RWPE2 (cell line): ENCODE results near the gene TSGA10IP.

Source experiments
- ATAC-seq: fragments of 200-7000 bp; cut with Tn5 transposase; 3 replicates; pipeline ENCODE4 v1.9.1; 2021; ENCODE audit warnings: low read depth
- DNase-seq: peaks from one replicate; pipeline ENCODE4 v3.0.0-alpha.2; 2020; ENCODE audit warnings: low spot score
- H3K27ac ChIP-seq: fragments of 450-650 bp; 2 replicates; pipeline ENCODE4 v1.5.1; 2017; ENCODE audit warnings: mild to moderate bottlenecking; ENCODE audit not compliant: poor library complexity, severe bottlenecking
- H3K27me3 ChIP-seq: fragments of 250-450 bp; sonication (Bioruptor Pico); 2 replicates; pipeline ENCODE4 v1.5.1; 2021; ENCODE audit warnings: mild to moderate bottlenecking, moderate library complexity; ENCODE audit not compliant: insufficient read depth, poor library complexity, severe bottlenecking
- H3K36me3 ChIP-seq: fragments of 250-450 bp; sonication (Bioruptor Pico); 2 replicates; pipeline ENCODE4 v1.5.1; 2020; ENCODE audit warnings: low read depth, mild to moderate bottlenecking, moderate library complexity
- H3K4me1 ChIP-seq: fragments of 250-450 bp; sonication (Bioruptor Pico); 2 replicates; pipeline ENCODE4 v1.5.1; 2021; ENCODE audit warnings: mild to moderate bottlenecking, moderate library complexity; ENCODE audit not compliant: insufficient read depth, poor library complexity, severe bottlenecking
- H3K4me3 ChIP-seq: fragments of 250-450 bp; sonication (Bioruptor Pico); 2 replicates; pipeline ENCODE4 v1.5.1; 2021; ENCODE audit warnings: mild to moderate bottlenecking, moderate library complexity; ENCODE audit not compliant: severe bottlenecking
- H3K9me3 ChIP-seq: fragments of 250-450 bp; sonication (Bioruptor Pico); 2 replicates; pipeline ENCODE4 v1.5.1; 2021; ENCODE audit warnings: mild to moderate bottlenecking, moderate library complexity; ENCODE audit not compliant: severe bottlenecking
- TF ChIP-seq, protein P1 (sequence below): fragments of 450-650 bp; IDR thresholded peaks from one replicate; pipeline ENCODE4 v1.5.1; 2017; ENCODE audit warnings: mild to moderate bottlenecking, moderate library complexity; ENCODE audit not compliant: poor library complexity, severe bottlenecking

The TSGA10IP gene

GRCh38 chr11:65981972-65982823 is 36.9 kb downstream of the TSGA10IP start:
- no peak overlapping the region for H3K4me3 ChIP-seq
- TF ChIP-seq, protein P1, sequence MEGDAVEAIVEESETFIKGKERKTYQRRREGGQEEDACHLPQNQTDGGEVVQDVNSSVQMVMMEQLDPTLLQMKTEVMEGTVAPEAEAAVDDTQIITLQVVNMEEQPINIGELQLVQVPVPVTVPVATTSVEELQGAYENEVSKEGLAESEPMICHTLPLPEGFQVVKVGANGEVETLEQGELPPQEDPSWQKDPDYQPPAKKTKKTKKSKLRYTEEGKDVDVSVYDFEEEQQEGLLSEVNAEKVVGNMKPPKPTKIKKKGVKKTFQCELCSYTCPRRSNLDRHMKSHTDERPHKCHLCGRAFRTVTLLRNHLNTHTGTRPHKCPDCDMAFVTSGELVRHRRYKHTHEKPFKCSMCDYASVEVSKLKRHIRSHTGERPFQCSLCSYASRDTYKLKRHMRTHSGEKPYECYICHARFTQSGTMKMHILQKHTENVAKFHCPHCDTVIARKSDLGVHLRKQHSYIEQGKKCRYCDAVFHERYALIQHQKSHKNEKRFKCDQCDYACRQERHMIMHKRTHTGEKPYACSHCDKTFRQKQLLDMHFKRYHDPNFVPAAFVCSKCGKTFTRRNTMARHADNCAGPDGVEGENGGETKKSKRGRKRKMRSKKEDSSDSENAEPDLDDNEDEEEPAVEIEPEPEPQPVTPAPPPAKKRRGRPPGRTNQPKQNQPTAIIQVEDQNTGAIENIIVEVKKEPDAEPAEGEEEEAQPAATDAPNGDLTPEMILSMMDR, result no peak
- H3K27ac ChIP-seq, result no peak overlapping the region
- H3K27me3 ChIP-seq, result no peaks in the 10 kb centered on the region
- ATAC-seq (peak; percentile 19; the same call in 2 of the 3 replicates), DNase-seq (no peak)
- peaks cover 19% of the 10 kb centered on the region for H3K36me3 ChIP-seq
- H3K9me3 ChIP-seq, result no peaks in the 10 kb centered on the region
- no peaks in the 10 kb centered on the region for H3K4me1 ChIP-seq

GRCh38 chr11:65982824-65983588 is 37.7 kb downstream of the TSGA10IP start:
- H3K4me1 ChIP-seq, result no peaks in the 10 kb centered on the region
- peaks cover 11% of the 10 kb centered on the region; the same call in 1 of the 2 replicates for H3K36me3 ChIP-seq
- TF ChIP-seq, protein P1, result no peak
- DNase-seq (no peak), ATAC-seq (no peak)
- H3K9me3 ChIP-seq, result no peaks in the 10 kb centered on the region
- H3K27me3 ChIP-seq, result no peaks in the 10 kb centered on the region
- no peak overlapping the region for H3K4me3 ChIP-seq
- no peak overlapping the region for H3K27ac ChIP-seq

- TF ChIP-seq, protein P1, result no peak
- Histone ChIP-seq H3K4me1 (no peaks in the 10 kb centered on the region), H3K4me3 (no peak overlapping the region), H3K36me3 (peaks cover 6% of the 10 kb centered on the region; the same call in 1 of the 2 replicates), H3K27ac (no peak overlapping the region), H3K27me3 (no peaks in the 10 kb centered on the region), H3K9me3 (no peaks in the 10 kb centered on the region)
- ATAC-seq, result no peak
- DNase-seq, result no peak
These were observed 38.3 kb downstream of the TSGA10IP start for GRCh38 chr11:65983589-65983987.

DNA sequence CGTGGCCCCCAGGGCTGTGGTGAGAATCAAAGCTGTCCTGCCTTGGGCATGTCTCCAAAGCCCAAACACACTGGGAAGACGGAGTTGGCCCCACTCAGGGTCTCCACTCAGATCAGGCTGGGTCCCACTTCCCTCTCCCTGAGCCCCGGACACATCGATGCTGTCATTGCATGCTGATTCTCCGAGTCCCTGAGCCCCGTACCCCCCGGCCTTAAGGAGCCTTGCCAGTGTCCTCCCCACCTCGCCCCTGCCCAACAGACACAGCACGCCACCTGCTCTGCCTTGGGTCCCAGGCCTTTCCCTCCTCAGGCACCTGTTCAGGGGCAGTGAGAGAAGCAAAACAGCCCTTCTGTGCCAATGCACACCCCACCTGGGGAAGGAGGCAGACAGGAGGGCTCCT is 42.1 kb downstream of the TSGA10IP start:
- H3K27ac ChIP-seq, result no peak overlapping the region
- no peaks in the 10 kb centered on the region for H3K9me3 ChIP-seq
- no peaks in the 10 kb centered on the region for H3K4me1 ChIP-seq
- H3K27me3 ChIP-seq, result no peaks in the 10 kb centered on the region
- H3K4me3 ChIP-seq, result no peak overlapping the region
- DNase-seq, result no peak
- ATAC-seq, result no peak
- peaks cover 5% of the 10 kb centered on the region for H3K36me3 ChIP-seq
- TF ChIP-seq, protein P1, result no peak
